CD14-positive monocyte (primary cell): ENCODE results near the gene GNG4. TPM values are rescaled to one million over a fixed set of nuclear protein-coding genes. Genes with fewer than 3 reads are reported as not detected.

Source experiments
- DNase-seq, 3 donors: peaks; one replicate each; pipeline ENCODE4 v3.0.0-alpha.2; 2011 to 2022
- H2AFZ ChIP-seq: 2 replicates; pipeline ENCODE4 v1.6.0; 2012; ENCODE audit warnings: mild to moderate bottlenecking, low read depth, low read length, inconsistent platforms; ENCODE audit not compliant: insufficient read depth, poor library complexity, severe bottlenecking
- H3K27ac ChIP-seq, 2 donors: 1 replicate in 1 of 2; 2 replicates in 1 of 2; pipeline ENCODE4 v1.5.1; 2012 to 2013; ENCODE audit warnings: low read length in 2 of 2, control low read depth in 1 of 2, inconsistent platforms in 1 of 2, low read depth in 1 of 2, mild to moderate bottlenecking in 1 of 2
- H3K27me3 ChIP-seq, 2 donors: one replicate each; pipeline versions ENCODE4 v1.6.0 to v1.6.1; 2011 to 2013; ENCODE audit warnings: low read length in 2 of 2; ENCODE audit not compliant: control insufficient read depth in 2 of 2, insufficient read depth in 2 of 2
- H3K36me3 ChIP-seq, 2 donors: replicated peaks in 1 of 2; 1 replicate in 1 of 2; 2 replicates in 1 of 2; pipeline versions ENCODE4 v1.5.1 to v1.6.1; 2012 to 2013; ENCODE audit warnings: low read length in 2 of 2, control low read depth in 1 of 2, inconsistent platforms in 1 of 2, mild to moderate bottlenecking in 1 of 2; ENCODE audit not compliant: insufficient read depth in 2 of 2, control insufficient read depth in 1 of 2
- H3K4me1 ChIP-seq, 2 donors: 1 replicate in 1 of 2; 2 replicates in 1 of 2; pipeline versions ENCODE4 v1.5.1 to v1.6.1; 2012 to 2013; ENCODE audit warnings: low read length in 2 of 2, control low read depth in 1 of 2, inconsistent platforms in 1 of 2, mild to moderate bottlenecking in 1 of 2, moderate library complexity in 1 of 2; ENCODE audit not compliant: insufficient read depth in 2 of 2, control insufficient read depth in 1 of 2
- H3K4me2 ChIP-seq: replicated peaks from 2 replicates; pipeline ENCODE3; 2012; ENCODE audit warnings: low read length, moderate library complexity, mild to moderate bottlenecking; ENCODE audit not compliant: poor library complexity, severe bottlenecking; ENCODE audit errors: extremely low read depth
- H3K4me3 ChIP-seq, 3 experiments: fragments of 200-600 bp in 1 of 3; sonication (generic) in 1 of 3; replicated peaks in 1 of 3; 1 replicate in 2 of 3; 2 replicates in 1 of 3; pipeline ENCODE4 v1.5.1; 2011 to 2013; ENCODE audit warnings: low read length in 3 of 3, mild to moderate bottlenecking in 3 of 3, control low read depth in 2 of 3, low read depth in 2 of 3, inconsistent platforms in 1 of 3, moderate library complexity in 1 of 3
- H3K79me2 ChIP-seq: 2 replicates; pipeline ENCODE4 v1.6.0; 2012; ENCODE audit warnings: mild to moderate bottlenecking, control low read depth, inconsistent platforms, low read length, moderate library complexity; ENCODE audit not compliant: insufficient read depth
- H3K9ac ChIP-seq: 2 replicates; pipeline ENCODE4 v1.6.0; 2017; ENCODE audit warnings: low read length, mild to moderate bottlenecking; ENCODE audit not compliant: insufficient read depth, poor library complexity, severe bottlenecking
- H3K9me3 ChIP-seq, 2 donors: replicated peaks in 1 of 2; 1 replicate in 1 of 2; 2 replicates in 1 of 2; pipeline versions ENCODE4 v1.5.1 to v1.6.1; 2012 to 2013; ENCODE audit warnings: low read length in 2 of 2, control low read depth in 1 of 2; ENCODE audit not compliant: control insufficient read depth in 1 of 2, insufficient read depth in 1 of 2
- H4K20me1 ChIP-seq: 2 replicates; pipeline ENCODE4 v1.6.0; 2012; ENCODE audit warnings: mild to moderate bottlenecking, low read length, control low read depth, moderate library complexity; ENCODE audit not compliant: insufficient read depth
- H3K27ac Mint-ChIP-seq, 7 donors: one replicate each; pipeline ENCODE4 v1.8.0; 2020; ENCODE audit warnings: mild to moderate bottlenecking in 7 of 7, mixed read lengths in 7 of 7, moderate library complexity in 6 of 7, inconsistent platforms in 2 of 7
- H3K27me3 Mint-ChIP-seq, 3 donors: one replicate each; pipeline ENCODE4 v1.8.0; 2021 to 2022; ENCODE audit warnings: low read depth in 3 of 3, mild to moderate bottlenecking in 3 of 3, mixed read lengths in 3 of 3, moderate library complexity in 3 of 3, inconsistent platforms in 1 of 3
- H3K36me3 Mint-ChIP-seq, 2 donors: one replicate each; pipeline ENCODE4 v1.8.0; 2020; ENCODE audit warnings: mixed read lengths in 2 of 2, inconsistent platforms in 1 of 2, mild to moderate bottlenecking in 1 of 2
- H3K4me1 Mint-ChIP-seq: one replicate; pipeline ENCODE4 v1.8.0; 2020; ENCODE audit warnings: mild to moderate bottlenecking, mixed read lengths
- H3K4me3 Mint-ChIP-seq, 2 donors: one replicate each; pipeline ENCODE4 v1.8.0; 2020; ENCODE audit warnings: mild to moderate bottlenecking in 2 of 2, mixed read lengths in 2 of 2, moderate library complexity in 1 of 2
- H3K9me3 Mint-ChIP-seq, 7 donors: one replicate each; pipeline ENCODE4 v1.8.0; 2020 to 2022; ENCODE audit warnings: mixed read lengths in 7 of 7, mild to moderate bottlenecking in 6 of 7, moderate library complexity in 6 of 7, inconsistent platforms in 2 of 7
- CTCF ChIP-seq: fragments of 200-600 bp; IDR thresholded peaks from one replicate; pipeline ENCODE4 v1.8.0; 2022; ENCODE audit warnings: antibody characterized with exemption, mild to moderate bottlenecking
- WGBS: methylation state at CpG from one replicate; pipeline ENCODE4 v1.1.5; 2013; ENCODE audit warnings: missing lambda C conversion rate; ENCODE audit not compliant: insufficient coverage; 5-methylcytosine and 5-hydroxymethylcytosine counted together
- intact Hi-C, 2 donors: fragments of 100-400 bp; cut with micrococcal nuclease; formaldehyde crosslinking; loops; one replicate each; pipeline versions ENCODE4 v1.15.0 to v1.15.1; 2023
- polyA plus RNA-seq, 3 donors: library from polyadenylated mRNA; depleted of rRNA in 1 of 3; unstranded in 2 of 3; stranded (reverse) in 1 of 3; fragments of 300-500 nt in 2 of 3; fragments of >200 nt in 1 of 3; fragmentation: Illumina TruSeq in 2 of 3; gene quantifications; 1 replicate in 2 of 3; 2 replicates in 1 of 3; pipeline ENCODE4 v1.2.3, GENCODE V29; 2012 to 2021

The GNG4 gene
- polyA plus RNA-seq, 3 donors, result not detected

GRCh38 chr1:235527196-235527814 is 122.3 kb downstream of the GNG4 start:
- no peak overlapping the region for H3K9ac ChIP-seq
- no peaks in the 10 kb centered on the region for H3K79me2 ChIP-seq
- no peak overlapping the region for H2AFZ ChIP-seq
- Mint-ChIP-seq H3K9me3 (no peaks in the 10 kb centered on the region), H3K27ac (no peak overlapping the region), H3K4me1 (peaks cover 2% of the 10 kb centered on the region), H3K4me3 (no peak overlapping the region), H3K27me3 (no peaks in the 10 kb centered on the region), H3K36me3 (no peaks in the 10 kb centered on the region)
- H3K4me1 ChIP-seq, result no peaks in the 10 kb centered on the region
- H3K4me2 ChIP-seq, result no peak overlapping the region
- no peaks in the 10 kb centered on the region for H4K20me1 ChIP-seq
- H3K27ac ChIP-seq, result no peak overlapping the region
- H3K9me3 ChIP-seq, result no peaks in the 10 kb centered on the region
- no peak for TF ChIP-seq CTCF
- no peaks in the 10 kb centered on the region for H3K36me3 ChIP-seq
- WGBS, result 92% methylated on average over 3 of the region's 4 CpGs
- intact Hi-C loops, result loop anchor here in 1 of 2 donors (10.0 kb wide), 2 partner anchors 87 to 127 kb away; no protein-coding TSS in a partner anchor
- H3K27me3 ChIP-seq, result no peaks in the 10 kb centered on the region
- H3K4me3 ChIP-seq, result no peak overlapping the region
- no peak for DNase-seq

GRCh38 chr1:235525314-235525713 is 124.3 kb downstream of the GNG4 start:
- Mint-ChIP-seq H3K27ac (no peak overlapping the region), H3K4me1 (peaks cover 2% of the 10 kb centered on the region), H3K4me3 (no peak overlapping the region), H3K27me3 (peaks cover 0 to 3% (median 0%) of the 10 kb centered on the region in 3 donors), H3K36me3 (no peaks in the 10 kb centered on the region), H3K9me3 (no peaks in the 10 kb centered on the region)
- TF ChIP-seq CTCF, result no peak
- Histone ChIP-seq H3K4me3 (no peak overlapping the region), H3K4me2 (no peak overlapping the region), H3K9me3 (no peaks in the 10 kb centered on the region), H3K79me2 (no peaks in the 10 kb centered on the region), H2AFZ (no peak overlapping the region), H3K27ac (no peak overlapping the region), H3K4me1 (no peaks in the 10 kb centered on the region), H3K9ac (no peak overlapping the region), H3K36me3 (no peaks in the 10 kb centered on the region), H4K20me1 (no peaks in the 10 kb centered on the region), H3K27me3 (no peaks in the 10 kb centered on the region)
- intact Hi-C loops, result loop anchor here in 1 of 2 donors (10.0 kb wide), 2 partner anchors 89 to 129 kb away; no protein-coding TSS in a partner anchor
- no peak for DNase-seq
- WGBS, result 73% methylated on average over 4 of the region's 4 CpGs
